HCT116 (cell line): Measurements from ENCODE around the gene GCN1. TPM values are rescaled to one million over a fixed set of nuclear protein-coding genes. Genes with fewer than 3 reads are reported as not detected.

Experiments used
- ATAC-seq: fragments of 200-7000 bp; cut with Tn5 transposase; 2 replicates; pipeline ENCODE4 v1.9.1; 2020; ENCODE audit warnings: mild to moderate bottlenecking, moderate library complexity
- BruUV-seq: library from RNA; stranded (reverse); fragments of 400-500 nt; replicated peaks from 2 replicates; lab custom pipeline; 2021; lab: Mats Ljungman, UMichigan
- CTCF ChIA-PET: fragments of 300-600 bp; sonication (Branson Sonifier 250); formaldehyde crosslinking; loops from one replicate; lab custom pipeline; 2021; ENCODE audit warnings: antibody characterized with exemption; lab: Charles Lee
- POLR2A ChIA-PET: fragments of 300-600, 350-600 bp; sonication (Branson Sonifier 250); formaldehyde crosslinking; loops from one replicate; lab custom pipeline; 2021; ENCODE audit warnings: antibody characterized with exemption; lab: Charles Lee
- RAD21 ChIA-PET, 2 experiments: fragments of 300-600 bp; sonication (Branson Sonifier 250); formaldehyde crosslinking; loops; one replicate each; lab custom pipeline; 2023; ENCODE audit warnings: low total read pairs in 2 of 2; ENCODE audit not compliant: uncharacterized antibody in 2 of 2, unreplicated experiment in 2 of 2, low non-redundant PET in 1 of 2; lab: Charles Lee
- DNase-seq: peaks from one replicate; pipeline ENCODE4 v3.0.0-alpha.2; 2010; ENCODE audit warnings: low read depth, low spot score
- H2AFZ ChIP-seq: fragments of 200-600 bp; shearing (Covaris generic), sonication (generic); 2 replicates; pipeline ENCODE4 v1.6.1; 2017; ENCODE audit warnings: low read depth, mixed run types, mixed read lengths, antibody characterized with exemption, low read length; ENCODE audit not compliant: poor library complexity, severe bottlenecking
- H3K27ac ChIP-seq: 2 replicates; pipeline ENCODE4 v1.5.1; 2012; ENCODE audit warnings: low read depth, low read length
- H3K27me3 ChIP-seq: fragments of 200-600 bp; sonication (generic); 2 replicates; pipeline ENCODE4 v1.6.1; 2016; ENCODE audit warnings: mixed run types, low read length, mixed read lengths; ENCODE audit not compliant: insufficient read depth
- H3K36me3 ChIP-seq, 2 experiments: fragments of 200-500 bp in 1 of 2; fragments of 200-600 bp in 1 of 2; sonication (Bioruptor generic) in 1 of 2; sonication (generic) in 1 of 2; 2 replicates each; pipeline versions ENCODE4 v1.5.1 to v1.6.1; 2014 to 2016; ENCODE audit warnings: low read length in 2 of 2, inconsistent platforms in 1 of 2, mixed read lengths in 1 of 2, mixed run types in 1 of 2; ENCODE audit not compliant: insufficient read depth in 2 of 2, control insufficient read depth in 1 of 2
- H3K4me1 ChIP-seq, 2 experiments: fragments of 200-600 bp in 1 of 2; sonication (generic) in 1 of 2; 2 replicates each; pipeline versions ENCODE4 v1.5.1 to v1.6.1; 2012 to 2017; ENCODE audit warnings: low read length in 2 of 2, inconsistent platforms in 1 of 2, mild to moderate bottlenecking in 1 of 2, mixed read lengths in 1 of 2, mixed run types in 1 of 2, moderate library complexity in 1 of 2; ENCODE audit not compliant: insufficient read depth in 2 of 2, control insufficient read depth in 1 of 2
- H3K4me2 ChIP-seq: fragments of 200-600 bp; sonication (generic); 2 replicates; pipeline ENCODE4 v1.6.1; 2017; ENCODE audit warnings: mixed run types, low read length, mixed read lengths
- H3K4me3 ChIP-seq, 2 experiments: fragments of 200-600 bp in 1 of 2; sonication (generic) in 1 of 2; replicated peaks in 1 of 2; 2 replicates each; pipeline ENCODE4 v1.5.1; 2011 to 2016; ENCODE audit warnings: low read length in 2 of 2, control low read depth in 1 of 2, low read depth in 1 of 2, mild to moderate bottlenecking in 1 of 2, mixed read lengths in 1 of 2, mixed run types in 1 of 2
- H3K79me2 ChIP-seq: fragments of 200-600 bp; sonication (generic); 2 replicates; pipeline ENCODE4 v1.6.1; 2017; ENCODE audit warnings: mild to moderate bottlenecking, mixed run types, low read length, moderate library complexity, mixed read lengths; ENCODE audit not compliant: insufficient read depth
- H3K9ac ChIP-seq: fragments of 200-600 bp; sonication (generic); 2 replicates; pipeline ENCODE4 v1.6.1; 2016; ENCODE audit warnings: low read length, mixed read lengths
- H3K9me2 ChIP-seq: fragments of 200-600 bp; sonication (generic), shearing (Covaris generic); 2 replicates; pipeline ENCODE4 v1.6.1; 2017; ENCODE audit warnings: mixed run types, mild to moderate bottlenecking, moderate library complexity; ENCODE audit not compliant: insufficient read depth
- H3K9me3 ChIP-seq, 2 experiments: fragments of 200-500 bp in 1 of 2; fragments of 200-600 bp in 1 of 2; sonication (Bioruptor generic) in 1 of 2; sonication (generic) in 1 of 2; 2 replicates each; pipeline ENCODE4 v1.6.1; 2014 to 2017; ENCODE audit warnings: low read length in 2 of 2, mixed read lengths in 2 of 2, inconsistent platforms in 1 of 2, low read depth in 1 of 2, mild to moderate bottlenecking in 1 of 2, mixed run types in 1 of 2, moderate library complexity in 1 of 2; ENCODE audit not compliant: control insufficient read depth in 1 of 2, insufficient read depth in 1 of 2
- H4K20me1 ChIP-seq: fragments of 200-600 bp; sonication (generic), shearing (Covaris generic); 2 replicates; pipeline ENCODE4 v1.6.1; 2017; ENCODE audit warnings: mixed run types, mild to moderate bottlenecking, moderate library complexity; ENCODE audit not compliant: insufficient read depth
- CBX3 ChIP-seq: IDR thresholded peaks from 2 replicates; pipeline ENCODE4 v1.6.1; 2012; ENCODE audit warnings: low read depth
- EGR1 ChIP-seq: IDR thresholded peaks from 2 replicates; pipeline ENCODE4 v1.6.1; 2012; ENCODE audit warnings: low read depth
- ELF1 ChIP-seq: IDR thresholded peaks from 2 replicates; pipeline ENCODE4 v1.6.1; 2012; ENCODE audit warnings: low read depth, borderline replicate concordance
- EZH2 ChIP-seq: fragments of 200-600 bp; sonication (generic); IDR thresholded peaks from 2 replicates; pipeline ENCODE4 v1.6.1; 2017; ENCODE audit warnings: antibody characterized with exemption, mixed run types
- JUND ChIP-seq: IDR thresholded peaks from 2 replicates; pipeline ENCODE4 v1.6.1; 2012
- POLR2A ChIP-seq: IDR thresholded peaks from 2 replicates; pipeline ENCODE4 v1.7.0; 2011; ENCODE audit warnings: borderline replicate concordance; ENCODE audit not compliant: insufficient read depth, insufficient read length; ENCODE audit errors: extremely low read depth
- POLR2AphosphoS5 ChIP-seq: IDR thresholded peaks from 2 replicates; pipeline ENCODE4 v1.6.1; 2011; ENCODE audit warnings: mild to moderate bottlenecking, low read depth, low read length, moderate library complexity
- RAD21 ChIP-seq: IDR thresholded peaks from 2 replicates; pipeline ENCODE4 v1.6.1; 2012; ENCODE audit warnings: low read depth, mild to moderate bottlenecking
- SIN3A ChIP-seq: IDR thresholded peaks from 2 replicates; pipeline ENCODE4 v1.6.1; 2012; ENCODE audit warnings: low read depth
- SP1 ChIP-seq: IDR thresholded peaks from 2 replicates; pipeline ENCODE4 v1.6.1; 2012; ENCODE audit warnings: low read depth
- TCF7L2 ChIP-seq: IDR thresholded peaks from 2 replicates; pipeline ENCODE4 v1.7.0; 2011; ENCODE audit warnings: borderline replicate concordance, inconsistent platforms; ENCODE audit not compliant: insufficient read depth, insufficient read length; ENCODE audit errors: extremely low read depth
- ZNF274 ChIP-seq: fragments of 200-500 bp; sonication (Bioruptor generic); IDR thresholded peaks from 2 replicates; pipeline ENCODE4 v1.6.1; 2014; ENCODE audit warnings: mild to moderate bottlenecking, low read depth, low read length, inconsistent platforms
- intact Hi-C: fragments of 100-400 bp; cut with micrococcal nuclease; formaldehyde crosslinking; loops from 2 replicates; pipeline ENCODE4 v1.10.0; 2022
- total RNA-seq: library from RNA; stranded (reverse); gene quantifications from one replicate; pipeline ENCODE4 v1.2.1, GENCODE V29; 2021; ENCODE audit not compliant: unreplicated experiment
- TF ChIP-seq, protein P1 (sequence below): IDR thresholded peaks from 2 replicates; pipeline ENCODE4 v1.6.1; 2011; ENCODE audit warnings: mild to moderate bottlenecking, low read length, moderate library complexity; ENCODE audit not compliant: insufficient replicate concordance; ENCODE audit errors: extremely low read depth
- TF ChIP-seq, protein P2 (sequence below): IDR thresholded peaks from 2 replicates; pipeline ENCODE4 v1.6.1; 2012
- TF ChIP-seq, protein P3 (sequence below): IDR thresholded peaks from 2 replicates; pipeline ENCODE4 v1.6.1; 2012
- TF ChIP-seq, protein P4 (sequence below), 3 experiments: fragments of 200-600 bp in 1 of 3; sonication (generic) in 1 of 3; IDR thresholded peaks in 2 of 3; conservative IDR thresholded peaks in 1 of 3; 2 replicates each; pipeline ENCODE4 v1.5.1; 2012 to 2017; ENCODE audit warnings: low read depth in 2 of 3, low read length in 2 of 3, antibody characterized with exemption in 1 of 3, borderline replicate concordance in 1 of 3, control low read depth in 1 of 3, mild to moderate bottlenecking in 1 of 3, mixed read lengths in 1 of 3, mixed run types in 1 of 3, moderate library complexity in 1 of 3; ENCODE audit not compliant: insufficient read depth in 1 of 3

GCN1 gene
- total RNA-seq, 1 experiment from 2014 or later: 184 TPM

DNA sequence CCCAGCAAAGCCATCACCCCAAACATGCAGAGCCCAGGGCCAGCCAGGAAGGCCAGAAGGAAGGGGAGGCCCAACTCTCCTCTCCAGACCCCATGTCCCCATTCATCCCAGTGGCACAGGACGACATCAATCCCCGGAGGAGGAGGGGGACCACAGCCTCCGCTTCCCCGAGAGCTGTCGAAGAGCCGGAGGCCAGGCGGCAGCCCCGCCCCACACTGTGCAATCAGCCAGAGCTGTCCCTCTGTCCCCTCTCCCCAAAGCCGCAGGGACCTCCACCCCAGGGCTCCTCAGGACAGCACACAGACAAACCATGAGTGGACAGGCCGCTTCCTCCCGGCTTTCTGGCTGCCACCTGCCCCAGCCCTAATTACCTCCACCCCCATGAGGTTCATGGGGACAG lies 94.8 kb downstream of the GCN1 start:
- intact Hi-C loops: no loop called here
- no peak overlapping the region for H2AFZ ChIP-seq
- peaks cover 51% of the 10 kb centered on the region for H3K79me2 ChIP-seq
- no peak overlapping the region for H3K4me3 ChIP-seq
- H3K4me1 ChIP-seq: 0 out of 4 replicates have a peak, but pooled peaks cover 0 to under 1% of the 10 kb centered on the region in 2 experiments
- no peak overlapping the region for H3K9ac ChIP-seq
- H4K20me1 ChIP-seq: no peaks in the 10 kb centered on the region
- peaks cover 8 to 19% of the 10 kb centered on the region in 2 experiments; a peak in 3 of 4 replicates for H3K36me3 ChIP-seq
- ChIA-PET RAD21 (no interaction called here), POLR2A (no interaction called here), CTCF (interaction anchor here (1.7 kb wide), 1 partner anchor 13 kb away, joined by 7 read pairs; no protein-coding TSS in a partner anchor)
- ATAC-seq (no peak), DNase-seq (no peak)
- no peaks in the 10 kb centered on the region for H3K9me2 ChIP-seq
- H3K27me3 ChIP-seq: no peaks in the 10 kb centered on the region
- no TSS peak for BruUV-seq
- no peak overlapping the region for H3K27ac ChIP-seq
- H3K4me2 ChIP-seq: no peak overlapping the region
- TF ChIP-seq CBX3: no peak
- TF ChIP-seq, protein P1, sequence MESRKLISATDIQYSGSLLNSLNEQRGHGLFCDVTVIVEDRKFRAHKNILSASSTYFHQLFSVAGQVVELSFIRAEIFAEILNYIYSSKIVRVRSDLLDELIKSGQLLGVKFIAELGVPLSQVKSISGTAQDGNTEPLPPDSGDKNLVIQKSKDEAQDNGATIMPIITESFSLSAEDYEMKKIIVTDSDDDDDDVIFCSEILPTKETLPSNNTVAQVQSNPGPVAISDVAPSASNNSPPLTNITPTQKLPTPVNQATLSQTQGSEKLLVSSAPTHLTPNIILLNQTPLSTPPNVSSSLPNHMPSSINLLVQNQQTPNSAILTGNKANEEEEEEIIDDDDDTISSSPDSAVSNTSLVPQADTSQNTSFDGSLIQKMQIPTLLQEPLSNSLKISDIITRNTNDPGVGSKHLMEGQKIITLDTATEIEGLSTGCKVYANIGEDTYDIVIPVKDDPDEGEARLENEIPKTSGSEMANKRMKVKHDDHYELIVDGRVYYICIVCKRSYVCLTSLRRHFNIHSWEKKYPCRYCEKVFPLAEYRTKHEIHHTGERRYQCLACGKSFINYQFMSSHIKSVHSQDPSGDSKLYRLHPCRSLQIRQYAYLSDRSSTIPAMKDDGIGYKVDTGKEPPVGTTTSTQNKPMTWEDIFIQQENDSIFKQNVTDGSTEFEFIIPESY: no peak
- TF ChIP-seq EGR1: no peak
- TF ChIP-seq POLR2AphosphoS5: no peak
- no peaks in the 10 kb centered on the region for H3K9me3 ChIP-seq

DNA sequence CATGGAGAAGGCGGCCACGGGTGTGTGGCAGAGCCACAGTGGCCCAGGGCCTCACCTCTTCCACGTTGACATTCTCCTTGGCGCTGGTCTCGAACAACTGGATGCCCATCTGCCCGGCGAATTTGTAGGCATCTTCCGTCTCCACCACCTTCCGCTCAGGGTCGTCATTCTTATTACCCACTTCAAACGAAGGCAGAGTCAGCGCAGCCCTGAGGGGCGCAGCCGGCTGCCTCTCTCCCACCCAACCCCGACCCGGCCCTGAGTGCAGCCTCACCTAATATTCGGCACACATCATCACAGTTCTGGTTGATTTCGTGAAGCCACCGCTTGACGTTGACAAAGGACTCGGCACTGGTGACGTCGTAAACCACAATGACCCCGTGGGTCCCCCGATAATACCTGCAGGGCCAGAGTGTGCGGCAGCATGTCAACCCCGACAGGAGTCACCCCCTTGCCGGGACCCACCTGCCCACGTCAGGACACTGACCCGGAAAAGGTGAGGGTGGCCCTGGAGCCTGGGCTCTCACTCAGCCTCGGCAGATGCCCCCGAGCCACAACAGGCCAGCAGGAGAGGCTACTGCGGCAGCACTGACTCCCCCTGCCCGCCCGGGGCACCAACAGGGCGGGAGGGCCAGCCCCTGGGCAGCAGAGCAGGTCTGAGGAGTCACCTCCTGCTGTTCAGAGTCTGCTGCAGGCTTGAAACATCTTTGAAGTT lies 95.6 kb downstream of the GCN1 start:
- Histone ChIP-seq H2AFZ (no peak overlapping the region), H3K9ac (no peak overlapping the region), H4K20me1 (no peaks in the 10 kb centered on the region), H3K36me3 (peaks cover 8 to 19% of the 10 kb centered on the region in 2 experiments; a peak in 3 of 4 replicates), H3K27me3 (no peaks in the 10 kb centered on the region), H3K4me3 (no peak overlapping the region), H3K79me2 (peaks cover 43% of the 10 kb centered on the region), H3K9me3 (no peaks in the 10 kb centered on the region), H3K4me1 (no peaks in the 10 kb centered on the region), H3K9me2 (no peaks in the 10 kb centered on the region), H3K27ac (no peak overlapping the region), H3K4me2 (no peak overlapping the region)
- ChIA-PET CTCF (no interaction called here), POLR2A (no interaction called here), RAD21 (no interaction called here)
- no peak for ATAC-seq
- intact Hi-C loops: no loop called here
- BruUV-seq: no TSS peak
- DNase-seq: no peak
- no peak for TF ChIP-seq TCF7L2
- TF ChIP-seq CBX3: no peak
- TF ChIP-seq ELF1: no peak
- TF ChIP-seq POLR2A: no peak
- no peak for TF ChIP-seq SP1
- TF ChIP-seq, protein P2, sequence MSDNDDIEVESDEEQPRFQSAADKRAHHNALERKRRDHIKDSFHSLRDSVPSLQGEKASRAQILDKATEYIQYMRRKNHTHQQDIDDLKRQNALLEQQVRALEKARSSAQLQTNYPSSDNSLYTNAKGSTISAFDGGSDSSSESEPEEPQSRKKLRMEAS: no peak
- no peak for TF ChIP-seq EGR1
- no peak for TF ChIP-seq RAD21
- no peak for TF ChIP-seq ZNF274
- TF ChIP-seq EZH2: no peak
- TF ChIP-seq, protein P3, sequence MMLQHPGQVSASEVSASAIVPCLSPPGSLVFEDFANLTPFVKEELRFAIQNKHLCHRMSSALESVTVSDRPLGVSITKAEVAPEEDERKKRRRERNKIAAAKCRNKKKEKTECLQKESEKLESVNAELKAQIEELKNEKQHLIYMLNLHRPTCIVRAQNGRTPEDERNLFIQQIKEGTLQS: no peak
- TF ChIP-seq POLR2AphosphoS5: no peak
- TF ChIP-seq, protein P4, sequence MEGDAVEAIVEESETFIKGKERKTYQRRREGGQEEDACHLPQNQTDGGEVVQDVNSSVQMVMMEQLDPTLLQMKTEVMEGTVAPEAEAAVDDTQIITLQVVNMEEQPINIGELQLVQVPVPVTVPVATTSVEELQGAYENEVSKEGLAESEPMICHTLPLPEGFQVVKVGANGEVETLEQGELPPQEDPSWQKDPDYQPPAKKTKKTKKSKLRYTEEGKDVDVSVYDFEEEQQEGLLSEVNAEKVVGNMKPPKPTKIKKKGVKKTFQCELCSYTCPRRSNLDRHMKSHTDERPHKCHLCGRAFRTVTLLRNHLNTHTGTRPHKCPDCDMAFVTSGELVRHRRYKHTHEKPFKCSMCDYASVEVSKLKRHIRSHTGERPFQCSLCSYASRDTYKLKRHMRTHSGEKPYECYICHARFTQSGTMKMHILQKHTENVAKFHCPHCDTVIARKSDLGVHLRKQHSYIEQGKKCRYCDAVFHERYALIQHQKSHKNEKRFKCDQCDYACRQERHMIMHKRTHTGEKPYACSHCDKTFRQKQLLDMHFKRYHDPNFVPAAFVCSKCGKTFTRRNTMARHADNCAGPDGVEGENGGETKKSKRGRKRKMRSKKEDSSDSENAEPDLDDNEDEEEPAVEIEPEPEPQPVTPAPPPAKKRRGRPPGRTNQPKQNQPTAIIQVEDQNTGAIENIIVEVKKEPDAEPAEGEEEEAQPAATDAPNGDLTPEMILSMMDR (IDR thresholded peaks at IDR 0.05 in 2 of 3, conservative IDR thresholded peaks at IDR 0.05 in 1 of 3; ENCODE audit: borderline replicate concordance in 1 of 3, insufficient read depth in 1 of 3, low read depth in 2 of 3, low read length in 2 of 3): no peak
- no peak for TF ChIP-seq SIN3A
- TF ChIP-seq JUND: no peak
